Measurements from ENCODE around the gene RPL22L1.

RPL22L1 gene

GRCh38 chr3:170869645-170870593 is at the start of gene RPL22L1:
TSS of gene RPL22L1 (minus strand) at chr3:170870195. CDS start at chr3:170870167, 28 bp downstream.
- Histone ChIP-seq H3K36me3 (ENCODE audit: insufficient read depth, low read length) (peaks cover 28% of the 10 kb centered on the region), H3K27me3 (ENCODE audit: control insufficient read depth in 1 of 2, insufficient read depth in 2 of 2, low read length in 2 of 2) (no peaks in the 10 kb centered on the region), H3K4me3 (ENCODE audit: low read depth in 1 of 2, low read length in 2 of 2) (peak within 1 kb of the TSS; percentile 67 to 94)

GRCh38 chr3:170918715-170919114 is 48.7 kb upstream of the RPL22L1 start:
- Histone ChIP-seq H3K36me3 (ENCODE audit: insufficient read depth, low read length) (no peaks in the 10 kb centered on the region), H3K9ac (ENCODE audit: low read length) (no peak overlapping the region), H3K4me1 (ENCODE audit: insufficient read depth, low read length) (no peaks in the 10 kb centered on the region), H3K27me3 (ENCODE audit: control insufficient read depth in 1 of 2, insufficient read depth in 2 of 2, low read length in 2 of 2) (no peaks in the 10 kb centered on the region), H3K27ac (ENCODE audit: low read depth, low read length) (no peak overlapping the region), H3K9me3 (ENCODE audit: low read length) (no peaks in the 10 kb centered on the region), H3K4me3 (ENCODE audit: low read depth in 1 of 2, low read length in 2 of 2) (no peak overlapping the region)

More at GRCh38 chr3:170869645-170870593, at the start of gene RPL22L1:
- Histone ChIP-seq H3K4me1 (ENCODE audit: insufficient read depth, low read length) (peaks cover 8% of the 10 kb centered on the region), H3K27ac (ENCODE audit: low read depth, low read length) (peak within 1 kb of the TSS; percentile 79), H3K9me3 (ENCODE audit: low read length) (peaks cover under 1% of the 10 kb centered on the region), H3K9ac (ENCODE audit: low read length) (peak within 1 kb of the TSS; percentile 67)

- Histone ChIP-seq H3K4me3 (ENCODE audit: low read depth in 1 of 2, low read length in 2 of 2) (no peak overlapping the region), H3K27me3 (ENCODE audit: control insufficient read depth in 1 of 2, insufficient read depth in 2 of 2, low read length in 2 of 2) (no peaks in the 10 kb centered on the region), H3K4me1 (ENCODE audit: insufficient read depth, low read length) (no peaks in the 10 kb centered on the region), H3K36me3 (ENCODE audit: insufficient read depth, low read length) (no peaks in the 10 kb centered on the region), H3K9me3 (ENCODE audit: low read length) (no peaks in the 10 kb centered on the region), H3K9ac (ENCODE audit: low read length) (no peak overlapping the region), H3K27ac (ENCODE audit: low read depth, low read length) (no peak overlapping the region)
These were observed 44.7 kb upstream of the RPL22L1 start for GRCh38 chr3:170914690-170915089.

- no peak overlapping the region for H3K9ac ChIP-seq (ENCODE audit: low read length)
- H3K4me3 ChIP-seq (ENCODE audit: low read depth in 1 of 2, low read length in 2 of 2): no peak overlapping the region
- H3K27ac ChIP-seq (ENCODE audit: low read depth, low read length): no peak overlapping the region
- H3K36me3 ChIP-seq (ENCODE audit: insufficient read depth, low read length): no peaks in the 10 kb centered on the region
- no peaks in the 10 kb centered on the region for H3K9me3 ChIP-seq (ENCODE audit: low read length)
- no peaks in the 10 kb centered on the region for H3K4me1 ChIP-seq (ENCODE audit: insufficient read depth, low read length)
- no peaks in the 10 kb centered on the region for H3K27me3 ChIP-seq (ENCODE audit: control insufficient read depth in 1 of 2, insufficient read depth in 2 of 2, low read length in 2 of 2)
These were observed 44.2 kb upstream of the RPL22L1 start for GRCh38 chr3:170914212-170914611.

- H3K36me3 ChIP-seq (ENCODE audit: insufficient read depth, low read length): no peaks in the 10 kb centered on the region
- peaks cover 11% of the 10 kb centered on the region for H3K4me1 ChIP-seq (ENCODE audit: insufficient read depth, low read length)
- no peak overlapping the region for H3K27ac ChIP-seq (ENCODE audit: low read depth, low read length)
- no peaks in the 10 kb centered on the region for H3K27me3 ChIP-seq (ENCODE audit: control insufficient read depth in 1 of 2, insufficient read depth in 2 of 2, low read length in 2 of 2)
- no peak overlapping the region for H3K4me3 ChIP-seq (ENCODE audit: low read depth in 1 of 2, low read length in 2 of 2)
- no peaks in the 10 kb centered on the region for H3K9me3 ChIP-seq (ENCODE audit: low read length)
- H3K9ac ChIP-seq (ENCODE audit: low read length): no peak overlapping the region
These were observed 41.1 kb upstream of the RPL22L1 start for GRCh38 chr3:170911051-170911450.

GRCh38 chr3:170910542-170910941 is 40.5 kb upstream of the RPL22L1 start:
- H3K4me3 ChIP-seq (ENCODE audit: low read depth in 1 of 2, low read length in 2 of 2): no peak overlapping the region
- H3K27ac ChIP-seq (ENCODE audit: low read depth, low read length): no peak overlapping the region
- no peaks in the 10 kb centered on the region for H3K27me3 ChIP-seq (ENCODE audit: control insufficient read depth in 1 of 2, insufficient read depth in 2 of 2, low read length in 2 of 2)
- H3K36me3 ChIP-seq (ENCODE audit: insufficient read depth, low read length): no peaks in the 10 kb centered on the region
- H3K9ac ChIP-seq (ENCODE audit: low read length): no peak overlapping the region
- H3K9me3 ChIP-seq (ENCODE audit: low read length): no peaks in the 10 kb centered on the region
- H3K4me1 ChIP-seq (ENCODE audit: insufficient read depth, low read length): peaks cover 11% of the 10 kb centered on the region

GRCh38 chr3:170909129-170909903 is 39.3 kb upstream of the RPL22L1 start:
- H3K4me3 ChIP-seq (ENCODE audit: low read depth in 1 of 2, low read length in 2 of 2): peak overlapping the region; percentile 81 to 87

GRCh38 chr3:170908235-170909116 is 38.5 kb upstream of the RPL22L1 start, which contains the start of gene EIF5A2:
TSS of gene EIF5A2 (minus strand) at chr3:170908637. CDS start at chr3:170907806, 831 bp downstream.
- H3K4me3 ChIP-seq (ENCODE audit: low read depth in 1 of 2, low read length in 2 of 2): peak within 1 kb of the TSS; percentile 81 to 87
- H3K27me3 ChIP-seq (ENCODE audit: control insufficient read depth in 1 of 2, insufficient read depth in 2 of 2, low read length in 2 of 2): no peaks in the 10 kb centered on the region
- peak within 1 kb of the TSS; percentile 61 for H3K27ac ChIP-seq (ENCODE audit: low read depth, low read length)
- peaks cover 11% of the 10 kb centered on the region for H3K4me1 ChIP-seq (ENCODE audit: insufficient read depth, low read length)
- no peaks in the 10 kb centered on the region for H3K9me3 ChIP-seq (ENCODE audit: low read length)
- peak within 1 kb of the TSS; percentile 65 for H3K9ac ChIP-seq (ENCODE audit: low read length)
- no peaks in the 10 kb centered on the region for H3K36me3 ChIP-seq (ENCODE audit: insufficient read depth, low read length)

More at GRCh38 chr3:170909129-170909903, 39.3 kb upstream of the RPL22L1 start:
- Histone ChIP-seq H3K27ac (ENCODE audit: low read depth, low read length) (no peak overlapping the region), H3K9ac (ENCODE audit: low read length) (no peak overlapping the region), H3K9me3 (ENCODE audit: low read length) (no peaks in the 10 kb centered on the region), H3K27me3 (ENCODE audit: control insufficient read depth in 1 of 2, insufficient read depth in 2 of 2, low read length in 2 of 2) (no peaks in the 10 kb centered on the region), H3K36me3 (ENCODE audit: insufficient read depth, low read length) (no peaks in the 10 kb centered on the region), H3K4me1 (ENCODE audit: insufficient read depth, low read length) (peaks cover 11% of the 10 kb centered on the region)

- H3K4me3 ChIP-seq (ENCODE audit: low read depth in 1 of 2, low read length in 2 of 2): peak overlapping the region; percentile 81 to 87
- no peaks in the 10 kb centered on the region for H3K9me3 ChIP-seq (ENCODE audit: low read length)
- H3K9ac ChIP-seq (ENCODE audit: low read length): peak overlapping the region; percentile 65
- no peaks in the 10 kb centered on the region for H3K27me3 ChIP-seq (ENCODE audit: control insufficient read depth in 1 of 2, insufficient read depth in 2 of 2, low read length in 2 of 2)
- peak overlapping the region; percentile 61 for H3K27ac ChIP-seq (ENCODE audit: low read depth, low read length)
- H3K36me3 ChIP-seq (ENCODE audit: insufficient read depth, low read length): no peaks in the 10 kb centered on the region
- peaks cover 11% of the 10 kb centered on the region for H3K4me1 ChIP-seq (ENCODE audit: insufficient read depth, low read length)
These were observed 37.7 kb upstream of the RPL22L1 start for GRCh38 chr3:170907637-170908234.

GRCh38 chr3:170905862-170906261 is 35.9 kb upstream of the RPL22L1 start:
- Histone ChIP-seq H3K36me3 (ENCODE audit: insufficient read depth, low read length) (no peaks in the 10 kb centered on the region), H3K27me3 (ENCODE audit: control insufficient read depth in 1 of 2, insufficient read depth in 2 of 2, low read length in 2 of 2) (no peaks in the 10 kb centered on the region), H3K9ac (ENCODE audit: low read length) (no peak overlapping the region), H3K9me3 (ENCODE audit: low read length) (no peaks in the 10 kb centered on the region), H3K4me1 (ENCODE audit: insufficient read depth, low read length) (peaks cover 11% of the 10 kb centered on the region), H3K27ac (ENCODE audit: low read depth, low read length) (no peak overlapping the region), H3K4me3 (ENCODE audit: low read depth in 1 of 2, low read length in 2 of 2) (no peak overlapping the region)
